HepG2 (cell line): ENCODE measurements around the gene GLB1L. TPM values are rescaled to one million over a fixed set of nuclear protein-coding genes. Genes with fewer than 3 reads are reported as not detected.

Experiments used
- FOXO4 ChIP-seq: sonication (generic); formaldehyde crosslinking; conservative IDR thresholded peaks from 2 replicates; pipeline ENCODE4 v1.8.1; 2023; ENCODE audit warnings: missing genetic modification reagents
- HNRNPK ChIP-seq: fragments of 200-400 bp; formaldehyde crosslinking; IDR thresholded peaks from 2 replicates; pipeline ENCODE4 v1.6.1; 2018; ENCODE audit warnings: low read length, low read depth, moderate library complexity, mild to moderate bottlenecking; ENCODE audit not compliant: poor library complexity, severe bottlenecking
- HOXA5 ChIP-seq: sonication (generic); formaldehyde crosslinking; IDR thresholded peaks from 2 replicates; pipeline ENCODE4 v1.4.0; 2020; ENCODE audit warnings: missing genetic modification reagents
- ISL2 ChIP-seq: sonication (generic); formaldehyde crosslinking; IDR thresholded peaks from 2 replicates; pipeline ENCODE4 v1.5.0; 2020; ENCODE audit warnings: missing genetic modification reagents
- KLF16 ChIP-seq, 2 experiments: sonication (generic) in 1 of 2; formaldehyde crosslinking in 1 of 2; IDR thresholded peaks; 2 replicates each; pipeline versions ENCODE4 v1.6.1 to v1.8.0; 2016 to 2023; ENCODE audit warnings: missing genetic modification reagents in 2 of 2, missing compliant biosample characterization in 1 of 2
- MAZ ChIP-seq, 2 experiments: sonication (generic) in 1 of 2; formaldehyde crosslinking in 1 of 2; IDR thresholded peaks; 2 replicates each; pipeline versions ENCODE4 v1.5.0 to v1.6.1; 2012 to 2020; ENCODE audit warnings: low read depth in 2 of 2, mild to moderate bottlenecking in 2 of 2, borderline replicate concordance in 1 of 2, improper control_type of control experiment in 1 of 2, low read length in 1 of 2, missing genetic modification reagents in 1 of 2, moderate library complexity in 1 of 2
- NAIF1 ChIP-seq: sonication (generic); formaldehyde crosslinking; IDR thresholded peaks from 2 replicates; pipeline ENCODE4 v1.5.0; 2020; ENCODE audit warnings: mild to moderate bottlenecking, missing genetic modification reagents, borderline replicate concordance
- NFE2L2 ChIP-seq: fragments of 150-350 bp; IDR thresholded peaks from 2 replicates; pipeline ENCODE4 v1.6.1; 2014; ENCODE audit warnings: low read length
- NFYB ChIP-seq: sonication (generic); formaldehyde crosslinking; IDR thresholded peaks from 2 replicates; pipeline ENCODE4 v1.4.0; 2020; ENCODE audit warnings: missing genetic modification reagents
- RARG ChIP-seq: sonication (generic); formaldehyde crosslinking; IDR thresholded peaks from 2 replicates; pipeline ENCODE4 v1.4.0; 2020; ENCODE audit warnings: low read depth, mild to moderate bottlenecking, missing genetic modification reagents
- SAP130 ChIP-seq: IDR thresholded peaks from 2 replicates; pipeline ENCODE4 v1.6.1; 2016; ENCODE audit warnings: low read depth
- SNRNP70 ChIP-seq: fragments of 200-400 bp; formaldehyde crosslinking; IDR thresholded peaks from 2 replicates; pipeline ENCODE4 v1.6.1; 2017; ENCODE audit warnings: mild to moderate bottlenecking, low read depth, low read length, moderate library complexity
- SOX13 ChIP-seq, 3 experiments: fragments of 450-650 bp in 1 of 3; sonication (generic) in 1 of 3; formaldehyde crosslinking in 1 of 3; IDR thresholded peaks in 2 of 3; conservative IDR thresholded peaks in 1 of 3; 2 replicates each; pipeline versions ENCODE4 v1.5.0 to v1.6.1; 2016 to 2020; ENCODE audit warnings: antibody characterized with exemption in 1 of 3, mild to moderate bottlenecking in 1 of 3, missing compliant biosample characterization in 1 of 3, missing genetic modification reagents in 1 of 3, moderate library complexity in 1 of 3
- TCF7 ChIP-seq: sonication (generic); IDR thresholded peaks from 2 replicates; pipeline ENCODE4 v1.6.1; 2016; ENCODE audit warnings: antibody characterized with exemption, low read depth
- TGIF2 ChIP-seq: IDR thresholded peaks from 2 replicates; pipeline ENCODE4 v1.6.1; 2016; ENCODE audit warnings: control low read depth, missing compliant biosample characterization
- ZMYM3 ChIP-seq: sonication (generic); formaldehyde crosslinking; IDR thresholded peaks from 2 replicates; pipeline ENCODE4 v1.5.1; 2020; ENCODE audit warnings: mild to moderate bottlenecking, missing genetic modification reagents
- ZNF17 ChIP-seq: sonication (generic); formaldehyde crosslinking; IDR thresholded peaks from 2 replicates; pipeline ENCODE4 v1.5.0; 2020; ENCODE audit warnings: mild to moderate bottlenecking, missing genetic modification reagents
- ZNF317 ChIP-seq: sonication (generic); formaldehyde crosslinking; IDR thresholded peaks from 2 replicates; pipeline ENCODE4 v1.5.0; 2020; ENCODE audit warnings: mild to moderate bottlenecking, missing genetic modification reagents
- ZNF337 ChIP-seq: sonication (generic); formaldehyde crosslinking; IDR thresholded peaks from 2 replicates; pipeline ENCODE4 v1.5.1; 2020; ENCODE audit warnings: missing genetic modification reagents, low read depth, mild to moderate bottlenecking, borderline replicate concordance
- ZNF468 ChIP-seq: sonication (generic); formaldehyde crosslinking; IDR thresholded peaks from 2 replicates; pipeline ENCODE4 v1.8.0; 2022; ENCODE audit warnings: mild to moderate bottlenecking, moderate library complexity, missing genetic modification reagents
- ZNF703 ChIP-seq: sonication (generic); formaldehyde crosslinking; IDR thresholded peaks from 2 replicates; pipeline ENCODE4 v1.5.1; 2020; ENCODE audit warnings: missing genetic modification reagents, mild to moderate bottlenecking, moderate library complexity, borderline replicate concordance
- ZSCAN22 ChIP-seq: sonication (generic); formaldehyde crosslinking; IDR thresholded peaks from 2 replicates; pipeline ENCODE4 v1.4.0; 2020; ENCODE audit warnings: mild to moderate bottlenecking, missing genetic modification reagents
- polyA plus RNA-seq, 8 experiments: library from polyadenylated mRNA; depleted of rRNA in 3 of 8; stranded (reverse) in 7 of 8; unstranded in 1 of 8; fragments of >200 nt; fragmentation: Illumina TruSeq in 4 of 8; extraction: Trizol in 4 of 8; gene quantifications; 2 replicates each; pipeline versions ENCODE4 v1.2.1 to v1.2.3, GENCODE V29; 2011 to 2016; ENCODE audit warnings: low read depth in 4 of 8, missing spikeins in 1 of 8, mixed read lengths in 1 of 8; ENCODE audit not compliant: insufficient read depth in 1 of 8
- total RNA-seq, 5 experiments: library from RNA; depleted of rRNA; stranded (reverse); fragments of >200 nt; fragmentation: Illumina TruSeq; extraction: Trizol; gene quantifications; 2 replicates each; pipeline ENCODE4 v1.2.3, GENCODE V29; 2016; ENCODE audit warnings: low read depth in 1 of 5
- TF ChIP-seq, protein P1 (sequence below): sonication (generic); formaldehyde crosslinking; IDR thresholded peaks from 2 replicates; pipeline ENCODE4 v1.8.1; 2023; ENCODE audit warnings: mild to moderate bottlenecking, moderate library complexity, missing genetic modification reagents
- TF ChIP-seq, protein P2 (sequence below): sonication (generic); formaldehyde crosslinking; IDR thresholded peaks from 2 replicates; pipeline ENCODE4 v1.4.0; 2020; ENCODE audit warnings: mild to moderate bottlenecking, missing genetic modification reagents

Gene GLB1L
- total and polyA plus RNA-seq, 2 of the 13 experiments (the other 11 are each of a cell fraction or from before 2014, with no cell fraction given): 6.8 to 7.3 TPM

DNA sequence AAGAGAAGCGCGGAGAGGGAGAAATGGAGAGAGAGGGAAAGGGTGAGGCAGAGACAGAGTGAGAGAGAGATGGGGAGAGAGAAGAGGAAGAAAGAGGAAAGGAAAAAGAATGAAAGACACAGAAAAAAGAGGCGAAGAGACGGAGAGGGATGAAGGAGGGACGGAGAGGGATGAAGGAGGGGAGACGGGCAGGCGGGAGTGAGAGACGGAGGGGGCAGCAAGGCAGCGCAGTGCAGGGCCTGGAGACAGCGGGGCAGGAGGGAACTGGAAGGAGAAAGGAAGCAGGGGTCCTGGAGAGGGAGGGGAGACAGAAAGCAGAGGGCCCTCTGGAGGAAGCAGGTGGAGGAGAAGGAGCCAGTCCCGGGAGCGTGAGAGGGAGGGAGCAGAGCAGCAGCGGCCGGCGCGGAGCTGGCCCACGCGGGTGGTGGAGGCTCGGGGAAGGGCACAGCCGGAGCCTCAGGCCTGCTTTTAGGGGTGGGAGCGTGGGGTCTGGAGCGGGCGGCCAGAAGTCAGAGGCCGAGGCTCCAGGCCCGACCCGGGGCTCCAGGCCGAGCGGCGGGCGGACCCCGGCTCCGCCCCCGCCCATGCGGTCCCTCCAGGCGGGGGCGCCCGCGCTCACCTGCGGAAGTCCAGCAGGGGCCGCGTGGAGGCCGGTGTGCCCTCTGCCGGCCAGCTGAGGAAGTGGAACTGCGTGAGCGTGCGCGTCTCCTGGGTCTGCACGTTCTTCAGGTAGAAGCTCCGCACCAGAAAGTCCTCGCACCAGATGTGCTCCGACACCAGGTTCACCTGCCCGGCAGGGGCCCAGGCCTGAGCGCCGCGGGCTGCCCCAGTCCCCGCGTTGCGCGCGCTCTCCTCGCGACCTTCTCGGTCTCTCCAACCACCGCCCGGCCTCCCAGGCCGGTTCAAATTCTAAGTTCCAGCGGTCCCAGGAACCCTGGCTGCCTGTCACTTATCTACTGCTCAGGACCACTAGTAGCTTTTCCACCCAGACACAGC is 49.4 kb upstream of the GLB1L start (continued):
- TF ChIP-seq ZNF703 (no peak), NFYB (CRISPR knock-in tag) (peak; percentile 25; the same call in 1 of the 2 replicates), NAIF1 (no peak), SOX13 (IDR thresholded peaks at IDR 0.05) (no peak), SOX13 (CRISPR knock-in tag; conservative IDR thresholded peaks at IDR 0.05 in 1 of 2, IDR thresholded peaks at IDR 0.05 in 1 of 2) (peak in 1 of 2 experiments; percentile 54; a peak in 1 of 4 replicates), ZNF17 (CRISPR knock-in tag) (no peak), ZNF468 (CRISPR knock-in tag) (no peak), ZMYM3 (no peak; the same call in 1 of the 2 replicates), TCF7 (no peak), SNRNP70 (no peak), ZSCAN22 (CRISPR knock-in tag) (0 out of 2 replicates have a peak, but pooled peaks have one; percentile 9), ZNF317 (CRISPR knock-in tag) (0 out of 2 replicates have a peak, but pooled peaks have one; percentile 43), MAZ (IDR thresholded peaks at IDR 0.05; ENCODE audit: borderline replicate concordance, low read depth, low read length) (peak; percentile 95), MAZ (CRISPR knock-in tag; IDR thresholded peaks at IDR 0.05; ENCODE audit: low read depth) (peak; percentile 98), ZNF337 (CRISPR knock-in tag) (no peak), RARG (CRISPR knock-in tag) (no peak), NFE2L2 (no peak), KLF16 (CRISPR knock-in tag; IDR thresholded peaks at IDR 0.05) (peak in 1 of 2 experiments; percentile 97; a peak in 2 of 4 replicates), ISL2 (CRISPR knock-in tag) (peak; percentile 78; the same call in 1 of the 2 replicates), TGIF2 (CRISPR knock-in tag) (0 out of 2 replicates have a peak, but pooled peaks have one; percentile 34), SAP130 (CRISPR knock-in tag) (peak; percentile 93), HNRNPK (peak; percentile 90), HOXA5 (CRISPR knock-in tag) (peak; percentile 39; the same call in 1 of the 2 replicates), FOXO4 (CRISPR knock-in tag) (no peak)
- TF ChIP-seq, protein P1, sequence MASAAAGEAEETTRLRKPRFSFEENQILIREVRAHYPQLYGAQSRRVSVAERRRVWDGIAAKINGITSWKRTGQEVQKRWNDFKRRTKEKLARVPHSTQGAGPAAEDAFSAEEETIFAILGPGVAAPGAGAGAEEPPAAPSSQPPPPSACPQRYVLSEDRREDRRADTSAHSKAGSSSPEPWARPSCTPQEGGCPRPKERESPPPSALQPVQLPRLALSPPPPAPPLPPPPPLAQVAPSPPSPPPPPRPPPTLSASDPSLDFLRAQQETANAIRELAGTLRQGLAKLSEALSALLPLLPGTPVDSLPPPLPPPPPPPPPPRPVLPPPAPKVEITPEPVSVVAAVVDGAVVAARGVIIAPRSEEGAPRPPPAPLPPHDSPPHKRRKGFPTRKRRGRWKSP (CRISPR knock-in tag): no peak; the same call in 1 of the 2 replicates
- TF ChIP-seq, protein P2, sequence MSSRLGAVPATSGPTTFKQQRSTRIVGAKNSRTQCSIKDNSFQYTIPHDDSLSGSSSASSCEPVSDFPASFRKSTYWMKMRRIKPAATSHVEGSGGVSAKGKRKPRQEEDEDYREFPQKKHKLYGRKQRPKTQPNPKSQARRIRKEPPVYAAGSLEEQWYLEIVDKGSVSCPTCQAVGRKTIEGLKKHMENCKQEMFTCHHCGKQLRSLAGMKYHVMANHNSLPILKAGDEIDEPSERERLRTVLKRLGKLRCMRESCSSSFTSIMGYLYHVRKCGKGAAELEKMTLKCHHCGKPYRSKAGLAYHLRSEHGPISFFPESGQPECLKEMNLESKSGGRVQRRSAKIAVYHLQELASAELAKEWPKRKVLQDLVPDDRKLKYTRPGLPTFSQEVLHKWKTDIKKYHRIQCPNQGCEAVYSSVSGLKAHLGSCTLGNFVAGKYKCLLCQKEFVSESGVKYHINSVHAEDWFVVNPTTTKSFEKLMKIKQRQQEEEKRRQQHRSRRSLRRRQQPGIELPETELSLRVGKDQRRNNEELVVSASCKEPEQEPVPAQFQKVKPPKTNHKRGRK (CRISPR knock-in tag): peak; percentile 96
